GM21737 (cell line): Measurements from ENCODE around the gene PHOX2A.

Source experiments
- ATAC-seq: cut with Tn5 transposase; IDR thresholded peaks from one replicate; pipeline ENCODE4 v1.9.1; 2021; ENCODE audit warnings: mild to moderate bottlenecking, moderate library complexity; ENCODE audit not compliant: unreplicated experiment

The PHOX2A gene

GRCh38 chr11:72250661-72251464, 6.9 kb upstream of the PHOX2A start:
- no peak for ATAC-seq

GRCh38 chr11:72249961-72250360, 6.0 kb upstream of the PHOX2A start:
- no peak for ATAC-seq

- ATAC-seq: no peak
Measured at GRCh38 chr11:72247584-72247983, 3.6 kb upstream of the PHOX2A start.

GRCh38 chr11:72245263-72245816, 1.4 kb upstream of the PHOX2A start:
- ATAC-seq: no peak

- no peak for ATAC-seq
Measured at GRCh38 chr11:72244361-72245262, 636 bp upstream of the PHOX2A start.

- no peak for ATAC-seq
Measured at GRCh38 chr11:72243173-72244059, 560 bp downstream of the PHOX2A start.

- no peak for ATAC-seq
Measured at GRCh38 chr11:72242141-72242540, 1.8 kb downstream of the PHOX2A start.

GRCh38 chr11:72241291-72241781, 2.6 kb downstream of the PHOX2A start:
- no peak for ATAC-seq

- no peak for ATAC-seq
Measured at GRCh38 chr11:72240461-72241290, 3.3 kb downstream of the PHOX2A start.

GRCh38 chr11:72239849-72240460, 4.0 kb downstream of the PHOX2A start:
- no peak for ATAC-seq

- ATAC-seq: no peak
Measured at GRCh38 chr11:72239313-72239848, 4.6 kb downstream of the PHOX2A start.

GRCh38 chr11:72238492-72239312, 5.3 kb downstream of the PHOX2A start:
- ATAC-seq: no peak

- ATAC-seq: no peak
Measured at GRCh38 chr11:72238040-72238450, 5.9 kb downstream of the PHOX2A start.

GRCh38 chr11:72237112-72237931, 6.7 kb downstream of the PHOX2A start:
- no peak for ATAC-seq

- no peak for ATAC-seq
Measured at GRCh38 chr11:72236774-72237111, 7.2 kb downstream of the PHOX2A start.

GRCh38 chr11:72236083-72236697, 7.8 kb downstream of the PHOX2A start:
- ATAC-seq: no peak
